ENCODE data around the gene MACIR. TPM values are rescaled to one million over a fixed set of nuclear protein-coding genes. Genes with fewer than 3 reads are reported as not detected.
A peak's percentile ranks its signal among the peaks of the same experiment; 100 is the strongest.

MACIR gene
- polyA plus RNA-seq, 2 of the 4 experiments (the other 2 are of a cell fraction) = 20.1 to 38.8 TPM

DNA sequence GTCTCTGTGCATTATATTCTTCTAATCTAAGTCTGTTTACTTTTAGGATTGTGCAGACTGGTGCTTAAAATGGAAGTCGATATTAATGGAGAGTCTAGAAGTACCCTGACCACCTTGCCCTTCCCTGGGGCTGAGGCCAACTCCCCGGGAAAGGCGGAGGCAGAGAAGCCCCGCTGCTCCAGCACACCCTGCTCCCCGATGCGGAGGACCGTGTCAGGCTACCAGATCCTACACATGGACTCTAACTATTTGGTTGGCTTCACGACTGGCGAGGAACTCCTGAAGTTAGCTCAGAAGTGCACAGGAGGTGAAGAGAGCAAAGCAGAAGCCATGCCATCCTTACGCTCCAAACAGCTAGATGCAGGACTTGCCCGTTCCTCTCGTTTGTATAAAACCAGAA lies 17.3 kb downstream of the MACIR start:
- ATAC-seq (no peak), FAIRE-seq (no peak)

DNA sequence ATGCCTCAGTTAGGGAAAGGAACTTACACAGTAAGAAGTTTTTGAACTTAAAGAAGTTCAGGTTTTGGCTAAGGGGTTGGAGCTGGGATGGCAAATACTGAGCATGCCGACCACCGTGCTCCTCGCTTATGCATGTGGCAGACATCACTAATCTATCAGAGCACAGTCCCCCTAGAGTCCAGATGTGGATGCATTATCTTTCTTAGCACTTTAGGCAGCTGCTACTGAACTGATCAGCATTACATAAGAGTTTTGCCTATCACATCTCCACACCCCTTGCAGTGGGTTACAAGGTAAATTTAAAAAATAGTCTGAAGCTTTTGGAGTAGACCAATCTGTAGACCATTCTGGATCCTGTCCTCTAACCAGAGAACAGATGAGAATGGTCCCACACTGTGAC lies 22.4 kb downstream of the MACIR start:
- no peak overlapping the region for H3K4me3 ChIP-seq
- FAIRE-seq = no peak
- 95% methylated on average over 3 of the region's 3 CpGs for WGBS (ENCODE audit: missing lambda C conversion rate)
- no peaks in the 10 kb centered on the region for H3K4me1 ChIP-seq
- H3K27ac ChIP-seq = no peak overlapping the region
- H3K4me2 ChIP-seq = no peak overlapping the region
- no peak for DNase-seq (ENCODE audit: low read depth in 1 of 2, low spot score in 1 of 2)
- H3K9me3 ChIP-seq = no peaks in the 10 kb centered on the region
- POLR2A ChIA-PET = no interaction called here
- CTCF ChIA-PET = no interaction called here
- peak in 1 of 2 experiments; percentile 40; a peak in 1 of 6 replicates for ATAC-seq
- TF ChIP-seq ZC3H11A (IDR thresholded peaks at IDR 0.05) (no peak), HOXB5 (CRISPR knock-in tag; IDR thresholded peaks at IDR 0.05) (no peak), JUN (IDR thresholded peaks at IDR 0.05) (no peak), ZFP36 (IDR thresholded peaks at IDR 0.05; ENCODE audit: borderline replicate concordance, partially characterized antibody) (no peak), POLR2A (IDR thresholded peaks at IDR 0.05; ENCODE audit: low read length) (no peak), POLR2AphosphoS2 (conservative IDR thresholded peaks at IDR 0.05; ENCODE audit: low read length) (no peak), NFE2L2 (conservative IDR thresholded peaks at IDR 0.05; ENCODE audit: low read length) (no peak), MAFK (IDR thresholded peaks at IDR 0.05; ENCODE audit: partially characterized antibody) (no peak), MAZ (IDR thresholded peaks at IDR 0.05; ENCODE audit: borderline replicate concordance, low read depth, low read length) (no peak), CBX8 (IDR thresholded peaks at IDR 0.05) (no peak), CBX2 (IDR thresholded peaks at IDR 0.05; ENCODE audit: borderline replicate concordance, low read depth) (no peak), CHD2 (IDR thresholded peaks at IDR 0.05; ENCODE audit: low read length, partially characterized antibody) (no peak), FOXS1 (CRISPR knock-in tag; IDR thresholded peaks at IDR 0.05) (no peak), RFX5 (IDR thresholded peaks at IDR 0.05) (no peak)
- TF ChIP-seq, protein P1, sequence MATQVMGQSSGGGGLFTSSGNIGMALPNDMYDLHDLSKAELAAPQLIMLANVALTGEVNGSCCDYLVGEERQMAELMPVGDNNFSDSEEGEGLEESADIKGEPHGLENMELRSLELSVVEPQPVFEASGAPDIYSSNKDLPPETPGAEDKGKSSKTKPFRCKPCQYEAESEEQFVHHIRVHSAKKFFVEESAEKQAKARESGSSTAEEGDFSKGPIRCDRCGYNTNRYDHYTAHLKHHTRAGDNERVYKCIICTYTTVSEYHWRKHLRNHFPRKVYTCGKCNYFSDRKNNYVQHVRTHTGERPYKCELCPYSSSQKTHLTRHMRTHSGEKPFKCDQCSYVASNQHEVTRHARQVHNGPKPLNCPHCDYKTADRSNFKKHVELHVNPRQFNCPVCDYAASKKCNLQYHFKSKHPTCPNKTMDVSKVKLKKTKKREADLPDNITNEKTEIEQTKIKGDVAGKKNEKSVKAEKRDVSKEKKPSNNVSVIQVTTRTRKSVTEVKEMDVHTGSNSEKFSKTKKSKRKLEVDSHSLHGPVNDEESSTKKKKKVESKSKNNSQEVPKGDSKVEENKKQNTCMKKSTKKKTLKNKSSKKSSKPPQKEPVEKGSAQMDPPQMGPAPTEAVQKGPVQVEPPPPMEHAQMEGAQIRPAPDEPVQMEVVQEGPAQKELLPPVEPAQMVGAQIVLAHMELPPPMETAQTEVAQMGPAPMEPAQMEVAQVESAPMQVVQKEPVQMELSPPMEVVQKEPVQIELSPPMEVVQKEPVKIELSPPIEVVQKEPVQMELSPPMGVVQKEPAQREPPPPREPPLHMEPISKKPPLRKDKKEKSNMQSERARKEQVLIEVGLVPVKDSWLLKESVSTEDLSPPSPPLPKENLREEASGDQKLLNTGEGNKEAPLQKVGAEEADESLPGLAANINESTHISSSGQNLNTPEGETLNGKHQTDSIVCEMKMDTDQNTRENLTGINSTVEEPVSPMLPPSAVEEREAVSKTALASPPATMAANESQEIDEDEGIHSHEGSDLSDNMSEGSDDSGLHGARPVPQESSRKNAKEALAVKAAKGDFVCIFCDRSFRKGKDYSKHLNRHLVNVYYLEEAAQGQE (IDR thresholded peaks at IDR 0.05) = no peak
- TF ChIP-seq, protein P2, sequence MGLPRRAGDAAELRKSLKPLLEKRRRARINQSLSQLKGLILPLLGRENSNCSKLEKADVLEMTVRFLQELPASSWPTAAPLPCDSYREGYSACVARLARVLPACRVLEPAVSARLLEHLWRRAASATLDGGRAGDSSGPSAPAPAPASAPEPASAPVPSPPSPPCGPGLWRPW (IDR thresholded peaks at IDR 0.05) = no peak
- TF ChIP-seq, protein P3, sequence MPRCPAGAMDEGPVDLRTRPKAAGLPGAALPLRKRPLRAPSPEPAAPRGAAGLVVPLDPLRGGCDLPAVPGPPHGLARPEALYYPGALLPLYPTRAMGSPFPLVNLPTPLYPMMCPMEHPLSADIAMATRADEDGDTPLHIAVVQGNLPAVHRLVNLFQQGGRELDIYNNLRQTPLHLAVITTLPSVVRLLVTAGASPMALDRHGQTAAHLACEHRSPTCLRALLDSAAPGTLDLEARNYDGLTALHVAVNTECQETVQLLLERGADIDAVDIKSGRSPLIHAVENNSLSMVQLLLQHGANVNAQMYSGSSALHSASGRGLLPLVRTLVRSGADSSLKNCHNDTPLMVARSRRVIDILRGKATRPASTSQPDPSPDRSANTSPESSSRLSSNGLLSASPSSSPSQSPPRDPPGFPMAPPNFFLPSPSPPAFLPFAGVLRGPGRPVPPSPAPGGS (IDR thresholded peaks at IDR 0.05) = no peak
- TF ChIP-seq, protein P4, sequence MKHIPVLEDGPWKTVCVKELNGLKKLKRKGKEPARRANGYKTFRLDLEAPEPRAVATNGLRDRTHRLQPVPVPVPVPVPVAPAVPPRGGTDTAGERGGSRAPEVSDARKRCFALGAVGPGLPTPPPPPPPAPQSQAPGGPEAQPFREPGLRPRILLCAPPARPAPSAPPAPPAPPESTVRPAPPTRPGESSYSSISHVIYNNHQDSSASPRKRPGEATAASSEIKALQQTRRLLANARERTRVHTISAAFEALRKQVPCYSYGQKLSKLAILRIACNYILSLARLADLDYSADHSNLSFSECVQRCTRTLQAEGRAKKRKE (CRISPR knock-in tag; IDR thresholded peaks at IDR 0.05; ENCODE audit: low read depth) = no peak

More for the DNA sequence above, 17.3 kb downstream of the MACIR start:
- TF ChIP-seq EP300 (IDR thresholded peaks at IDR 0.05) = no peak
- TF ChIP-seq RAD21 (conservative IDR thresholded peaks at IDR 0.05 in 1 of 2, IDR thresholded peaks at IDR 0.05 in 1 of 2) = no peak
- TF ChIP-seq, protein P5, sequence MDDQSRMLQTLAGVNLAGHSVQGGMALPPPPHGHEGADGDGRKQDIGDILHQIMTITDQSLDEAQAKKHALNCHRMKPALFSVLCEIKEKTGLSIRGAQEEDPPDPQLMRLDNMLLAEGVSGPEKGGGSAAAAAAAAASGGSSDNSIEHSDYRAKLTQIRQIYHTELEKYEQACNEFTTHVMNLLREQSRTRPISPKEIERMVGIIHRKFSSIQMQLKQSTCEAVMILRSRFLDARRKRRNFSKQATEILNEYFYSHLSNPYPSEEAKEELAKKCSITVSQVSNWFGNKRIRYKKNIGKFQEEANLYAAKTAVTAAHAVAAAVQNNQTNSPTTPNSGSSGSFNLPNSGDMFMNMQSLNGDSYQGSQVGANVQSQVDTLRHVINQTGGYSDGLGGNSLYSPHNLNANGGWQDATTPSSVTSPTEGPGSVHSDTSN (IDR thresholded peaks at IDR 0.05) = no peak
- TF ChIP-seq TP53 (CRISPR knock-in tag; IDR thresholded peaks at IDR 0.05) = no peak
- Histone ChIP-seq H3K27ac (no peak overlapping the region), H3K4me2 (no peak overlapping the region), H3K9me3 (no peaks in the 10 kb centered on the region), H3K4me1 (peaks cover 35% of the 10 kb centered on the region), H3K4me3 (no peak overlapping the region)
- ChIA-PET POLR2A (no interaction called here), CTCF (interaction anchor here (1.5 kb wide), 1 partner anchor 21 kb away, joined by 3 read pairs; no protein-coding TSS in a partner anchor)
- DNase-seq (ENCODE audit: low read depth in 1 of 2, low spot score in 1 of 2) = no peak
- 90% methylated on average over 11 of the region's 12 CpGs for WGBS (ENCODE audit: missing lambda C conversion rate)
